Measurements from ENCODE around the gene STON1. TPM values are rescaled to one million over a fixed set of nuclear protein-coding genes. Genes with fewer than 3 reads are reported as not detected.

STON1 gene
- total and polyA plus RNA-seq, 2 donors (not counting 3 experiments of a cell fraction or from before 2014, with no cell fraction given), result 6.3 to 12.1 TPM

- intact Hi-C loops (cut with micrococcal nuclease) (no loop called here), dilution Hi-C loops (cut with MboI; ENCODE audit: extremely low pct_ligation_motif_present, low sequenced_read_pairs) (no loop called here)
- Histone ChIP-seq H3K9ac (replicated peaks; ENCODE audit: extremely low read depth, insufficient read depth, low read length) (no peak overlapping the region), H3K4me3 (replicated peaks in 1 of 3; ENCODE audit: insufficient read depth in 1 of 3, low read depth in 1 of 3, low read length in 3 of 3) (no peak overlapping the region), H3K4me2 (ENCODE audit: insufficient read depth, low read length) (no peak overlapping the region), H3K9me3 (replicated peaks; ENCODE audit: control insufficient read depth, insufficient read depth, low read length) (no peaks in the 10 kb centered on the region), H3K9me1 (replicated peaks; ENCODE audit: control insufficient read depth, extremely low read depth, insufficient read depth, low read length) (no peaks in the 10 kb centered on the region), H3K79me2 (ENCODE audit: control insufficient read depth, insufficient read depth, low read length) (no peaks in the 10 kb centered on the region), H3K36me3 (ENCODE audit: control insufficient read depth in 2 of 2, extremely low read depth in 1 of 2, insufficient read depth in 2 of 2, low read length in 2 of 2) (no peaks in the 10 kb centered on the region), H2AFZ (ENCODE audit: low read depth, low read length) (no peak overlapping the region), H3K27ac (ENCODE audit: insufficient read depth, low read depth, low read length) (no peak overlapping the region), H4K20me1 (replicated peaks; ENCODE audit: control insufficient read depth, extremely low read depth, insufficient read depth, low read length) (no peaks in the 10 kb centered on the region), H3K27me3 (ENCODE audit: control insufficient read depth in 2 of 2, insufficient read depth in 2 of 2, low read length in 2 of 2) (no peaks in the 10 kb centered on the region), H3K4me1 (ENCODE audit: control insufficient read depth, extremely low read depth, insufficient read depth, low read length) (no peaks in the 10 kb centered on the region)
- TF ChIP-seq JUN (IDR thresholded peaks at IDR 0.05; ENCODE audit: borderline replicate concordance, insufficient read depth, insufficient read length, low read depth), result no peak
- no peak for TF ChIP-seq POLR2AphosphoS5 (IDR thresholded peaks at IDR 0.05; ENCODE audit: insufficient read depth, low read depth, low read length)
- TF ChIP-seq EZH2 (IDR thresholded peaks at IDR 0.05; ENCODE audit: borderline replicate concordance, low read depth, low read length, severe bottlenecking), result no peak
- no peak for TF ChIP-seq FOS (IDR thresholded peaks at IDR 0.05; ENCODE audit: borderline replicate concordance, insufficient read depth, low read length)
- no peak for TF ChIP-seq GATA2 (IDR thresholded peaks at IDR 0.05; ENCODE audit: insufficient read depth, insufficient read length, low read depth, low read length)
- no peak for TF ChIP-seq POLR2A (IDR thresholded peaks at IDR 0.05; ENCODE audit: low read depth, low read length)
- no peak for TF ChIP-seq MAX (IDR thresholded peaks at IDR 0.05; ENCODE audit: insufficient read depth, insufficient read length)
- TF ChIP-seq CTCF (IDR thresholded peaks at IDR 0.05; ENCODE audit: extremely low read depth in 1 of 2, insufficient read depth in 1 of 2, low read depth in 1 of 2, low read length in 2 of 2), result no peak
- TF ChIP-seq MYC (IDR thresholded peaks at IDR 0.05; ENCODE audit: low read depth, low read length), result no peak
- no TSS peak for BruUV-seq (replicated peaks)
- POLR2A ChIA-PET, result no interaction called here
- FAIRE-seq, result no peak
- DNase-seq (ENCODE audit: low read depth, low spot score), result no peak
- CTCF ChIA-PET, result no interaction called here
Measured at GRCh38 chr2:48574353-48575287, 44.7 kb downstream of the STON1 start.

Data from endothelial cell of umbilical vein (primary cell).